GM23248 (cell line): Measurements from ENCODE around the gene CFAP20DC.

Experiments used
- EZH2 ChIP-seq: fragments of 200-600 bp; sonication (generic); IDR thresholded peaks from 2 replicates; pipeline ENCODE4 v1.6.1; 2018; ENCODE audit warnings: antibody characterized with exemption, mild to moderate bottlenecking; ENCODE audit not compliant: insufficient read depth, poor library complexity, severe bottlenecking
- EZH2phosphoT487 ChIP-seq: fragments of 200-600 bp; sonication (generic); IDR thresholded peaks from 2 replicates; pipeline ENCODE4 v1.6.1; 2018; ENCODE audit warnings: antibody characterized with exemption, moderate library complexity, mild to moderate bottlenecking, low read depth; ENCODE audit not compliant: insufficient read depth

DNA sequence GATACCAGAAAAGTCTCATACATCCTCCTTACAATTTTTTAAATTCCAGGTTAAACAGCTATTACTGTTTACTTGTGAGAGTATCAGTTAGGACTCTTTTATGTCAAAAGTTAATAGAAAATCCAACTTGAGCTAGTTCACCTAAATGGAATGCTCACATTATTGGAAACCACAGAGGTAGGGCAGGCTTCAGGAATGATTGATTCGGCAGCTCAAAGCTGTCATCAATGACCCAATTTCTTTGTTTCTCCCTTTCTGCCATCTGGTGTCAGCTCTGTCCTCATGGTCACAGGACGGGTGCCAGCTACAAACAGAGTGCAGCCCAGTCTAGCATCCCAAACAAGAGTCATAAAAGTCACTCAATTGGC, 32.2 kb downstream of the CFAP20DC start:
- TF ChIP-seq EZH2 (no peak), EZH2phosphoT487 (no peak)
